Kasumi-1 (cell line): ENCODE measurements around the gene SLC22A5.
"Not testable (repeated sequence)": the region's sequence is repeated elsewhere in the genome, so short reads cannot be mapped to it uniquely, and the experiment has no call there.

ENCODE experiments used
- DNase-seq, 2 experiments: peaks; one replicate each; lab custom pipeline; 2025; lab: John Stamatoyannopoulos, UW

The SLC22A5 gene

DNA sequence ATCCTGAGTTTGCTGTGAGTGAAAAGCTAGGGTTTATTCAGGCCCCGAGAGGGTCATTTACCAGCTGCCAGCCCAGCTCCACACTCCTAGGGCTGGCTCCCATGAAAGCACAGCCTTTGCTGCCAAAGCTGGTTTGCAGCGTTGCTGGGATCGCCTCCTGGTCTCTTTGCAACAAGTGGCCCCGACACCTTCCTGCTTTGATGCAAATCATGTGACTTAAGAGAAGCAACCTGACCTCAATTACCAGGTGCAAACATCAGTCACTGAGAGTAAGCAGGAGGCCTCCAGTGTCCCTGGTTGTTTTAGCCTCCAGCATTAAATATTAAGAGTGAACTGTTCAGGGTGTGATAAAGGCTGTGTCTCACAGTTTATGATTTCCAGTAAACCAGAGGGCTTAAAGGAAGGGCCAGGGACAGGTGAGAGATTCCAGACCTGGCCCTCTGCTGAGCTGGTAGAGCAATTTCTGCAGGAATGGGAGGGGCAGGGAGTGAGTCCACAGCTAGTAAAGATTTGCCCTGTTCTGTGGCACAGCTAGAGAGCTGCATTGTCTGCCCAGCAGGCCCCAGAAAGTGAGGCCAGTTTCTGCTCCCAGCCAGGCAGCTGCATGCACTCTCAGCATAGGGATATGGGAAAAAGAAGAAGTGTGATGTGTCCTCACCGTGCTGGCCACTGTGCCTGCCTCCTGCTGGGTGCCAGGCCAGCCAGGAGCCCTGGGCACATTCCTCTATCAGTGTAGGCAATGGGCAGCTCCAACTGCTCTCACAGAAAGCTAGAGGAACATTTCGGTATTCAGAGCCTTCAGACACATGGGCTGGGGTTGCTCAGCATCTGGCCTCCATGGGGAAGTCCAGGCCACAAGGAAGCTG, 58.0 kb downstream of the SLC22A5 start:
- peak; percentile 46 to 55 for DNase-seq

DNA sequence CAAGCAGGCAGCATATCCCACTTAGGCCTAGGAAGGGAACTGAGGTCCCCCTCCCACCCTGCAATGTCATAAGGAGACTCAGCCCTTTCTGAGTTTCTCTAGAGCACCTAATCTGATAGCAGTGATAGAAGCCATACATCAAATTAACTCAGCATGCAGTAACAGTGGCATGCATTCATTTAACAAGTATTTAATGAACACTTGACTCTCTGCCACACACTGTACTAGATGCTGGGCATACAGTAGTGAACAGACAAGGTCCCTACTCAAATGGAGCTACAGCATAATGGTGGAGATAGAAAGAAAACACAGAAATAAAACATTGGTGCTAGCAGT, 58.6 kb downstream of the SLC22A5 start:
- no peak for DNase-seq

DNA sequence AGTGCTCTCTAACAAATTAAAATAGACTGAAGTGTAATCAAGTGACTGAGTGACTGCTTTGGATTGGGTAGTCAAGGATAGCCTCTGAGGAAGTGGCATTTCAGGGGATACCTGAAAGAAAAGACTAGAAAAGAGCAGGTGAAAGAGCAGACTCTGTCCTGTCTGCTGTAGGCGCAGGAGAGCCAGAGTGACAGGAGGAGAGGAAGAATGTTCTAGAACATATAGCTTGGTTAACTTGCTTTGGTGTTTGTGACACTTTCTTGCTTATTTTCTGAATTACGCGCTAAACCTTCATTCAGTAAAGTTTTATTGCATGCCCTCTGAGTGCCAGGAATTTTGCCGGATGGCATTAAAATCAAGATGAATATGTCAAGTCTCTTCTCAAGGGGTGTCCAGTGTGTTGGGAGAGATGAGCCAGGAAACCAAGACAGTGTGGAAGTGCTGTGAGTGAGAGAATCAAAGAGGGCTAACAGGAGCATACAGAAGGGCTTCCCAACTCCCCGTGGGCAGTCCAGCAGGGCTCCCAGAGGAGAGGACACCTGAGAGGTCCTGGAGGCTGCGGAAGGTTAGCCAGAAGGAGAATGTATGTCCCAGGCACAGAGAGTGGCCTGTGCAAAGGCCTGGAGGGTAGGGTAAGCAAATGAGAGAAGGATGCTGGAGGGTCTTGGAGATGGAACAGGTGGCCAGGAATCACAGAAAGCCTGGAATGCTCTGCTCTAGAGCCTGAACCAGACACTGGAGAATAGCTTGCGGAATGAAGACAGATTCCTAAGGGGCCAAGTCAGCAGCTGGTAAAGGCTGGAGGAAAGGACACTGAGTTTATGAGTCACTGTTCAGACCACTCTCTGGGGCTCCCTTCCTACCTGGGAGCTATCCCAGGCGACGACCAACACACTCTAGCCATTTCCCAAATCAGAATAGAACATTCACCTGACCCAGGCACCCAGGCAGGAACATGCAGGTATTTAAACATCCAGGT, 59.3 kb downstream of the SLC22A5 start:
- no peak for DNase-seq

DNA sequence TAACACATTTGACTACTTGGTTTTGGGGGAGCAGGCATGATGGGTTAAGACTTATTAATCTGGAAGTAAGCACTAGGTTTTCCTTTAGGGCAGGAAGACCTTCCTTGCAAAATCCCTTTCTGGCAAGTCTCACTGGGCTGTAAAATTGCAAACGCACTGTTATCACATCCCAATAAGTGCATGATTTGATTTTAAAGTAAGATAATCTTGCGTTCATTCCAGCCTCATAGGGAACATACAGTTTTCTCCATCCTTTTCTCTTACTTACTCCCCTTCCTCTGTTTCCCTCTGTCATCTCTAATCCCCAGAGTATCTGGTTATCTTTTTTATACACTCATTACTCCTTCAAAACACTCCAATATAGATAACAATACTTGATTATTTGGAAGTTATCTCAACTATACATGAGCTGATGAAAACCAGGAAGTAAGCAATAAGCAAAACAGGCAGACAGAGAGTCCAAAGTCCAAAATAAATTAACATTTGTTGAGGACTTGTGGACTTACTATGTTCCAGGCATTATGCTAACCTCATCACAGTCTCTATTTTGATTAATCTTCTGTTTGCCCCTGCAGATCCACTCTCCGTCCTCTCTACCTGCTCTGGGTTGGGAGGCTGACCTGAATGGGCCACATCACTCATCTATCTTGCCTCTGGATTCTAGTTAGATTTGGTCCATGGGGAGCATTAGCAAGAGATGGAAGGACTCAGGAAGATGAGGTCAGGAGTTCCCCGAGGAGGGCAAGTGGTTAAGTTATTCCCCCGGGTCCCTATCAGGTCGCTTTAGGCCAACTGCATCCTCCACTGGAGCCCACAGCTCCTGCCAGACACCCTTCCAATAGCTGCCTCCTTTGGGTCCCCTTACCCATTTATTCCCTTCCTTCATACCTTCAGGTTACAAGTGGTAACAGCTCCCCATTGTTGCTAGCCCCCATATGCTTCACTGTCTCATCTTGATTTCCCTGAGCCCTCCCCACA, 60.2 kb downstream of the SLC22A5 start:
- DNase-seq, result no peak

DNA sequence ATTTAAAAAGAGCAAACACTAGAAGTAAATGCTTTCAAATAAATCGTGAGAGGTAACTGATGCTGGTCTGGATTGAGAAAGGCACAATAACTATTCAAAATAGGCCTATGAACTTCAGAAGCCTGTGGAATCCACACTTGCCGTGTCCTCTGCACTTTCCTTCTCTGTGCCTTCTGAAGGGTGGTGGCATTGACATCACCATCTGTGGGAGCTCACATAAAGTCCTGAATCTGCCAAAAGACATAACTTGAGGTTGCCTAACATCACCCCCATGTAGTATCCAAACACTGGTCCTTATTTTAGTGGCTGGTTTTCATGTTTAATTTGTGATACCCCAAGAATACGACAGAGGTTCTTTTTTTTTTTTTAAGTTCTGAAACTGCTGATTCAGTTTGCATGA, 61.2 kb downstream of the SLC22A5 start:
- DNase-seq, result no peak

DNA sequence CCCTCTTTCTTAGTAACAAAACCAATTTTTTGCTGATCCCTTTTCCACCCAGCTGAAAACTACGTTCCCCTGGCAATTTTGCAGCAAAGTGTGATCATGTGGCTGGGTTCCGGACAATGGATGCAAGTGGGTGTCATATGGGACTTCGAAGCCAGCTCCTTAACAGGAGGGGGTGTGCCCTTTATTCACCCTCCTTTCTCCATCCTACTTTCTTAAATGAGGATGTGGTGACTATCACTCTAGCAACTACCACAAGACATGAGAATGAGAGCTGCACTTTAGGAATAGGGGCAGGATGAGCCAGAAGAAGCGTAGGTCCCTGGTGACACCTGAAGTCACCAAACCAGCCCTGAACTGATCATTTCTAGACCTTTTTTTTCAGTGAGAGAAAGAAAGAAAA, 62.1 kb downstream of the SLC22A5 start:
- DNase-seq, result no peak

DNA sequence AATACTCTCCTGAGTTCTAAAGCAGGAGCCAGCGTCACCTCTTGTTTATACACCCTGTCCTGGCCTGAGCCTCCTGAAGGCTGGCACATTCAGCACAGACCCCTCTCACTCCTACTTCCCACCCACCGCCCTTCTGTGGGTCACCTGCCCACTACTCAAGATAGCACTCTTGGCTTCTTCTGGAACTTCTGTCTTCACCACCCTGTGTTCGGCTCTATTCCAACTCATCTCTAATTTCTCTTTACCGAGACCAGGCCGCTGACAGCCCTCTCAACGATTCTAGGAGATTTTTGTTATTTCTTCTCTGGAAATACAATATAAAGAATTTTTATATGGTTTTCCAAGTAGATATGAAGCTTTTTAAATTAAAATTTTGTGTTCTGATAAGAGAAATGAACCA, 63.6 kb downstream of the SLC22A5 start:
- no peak for DNase-seq

DNA sequence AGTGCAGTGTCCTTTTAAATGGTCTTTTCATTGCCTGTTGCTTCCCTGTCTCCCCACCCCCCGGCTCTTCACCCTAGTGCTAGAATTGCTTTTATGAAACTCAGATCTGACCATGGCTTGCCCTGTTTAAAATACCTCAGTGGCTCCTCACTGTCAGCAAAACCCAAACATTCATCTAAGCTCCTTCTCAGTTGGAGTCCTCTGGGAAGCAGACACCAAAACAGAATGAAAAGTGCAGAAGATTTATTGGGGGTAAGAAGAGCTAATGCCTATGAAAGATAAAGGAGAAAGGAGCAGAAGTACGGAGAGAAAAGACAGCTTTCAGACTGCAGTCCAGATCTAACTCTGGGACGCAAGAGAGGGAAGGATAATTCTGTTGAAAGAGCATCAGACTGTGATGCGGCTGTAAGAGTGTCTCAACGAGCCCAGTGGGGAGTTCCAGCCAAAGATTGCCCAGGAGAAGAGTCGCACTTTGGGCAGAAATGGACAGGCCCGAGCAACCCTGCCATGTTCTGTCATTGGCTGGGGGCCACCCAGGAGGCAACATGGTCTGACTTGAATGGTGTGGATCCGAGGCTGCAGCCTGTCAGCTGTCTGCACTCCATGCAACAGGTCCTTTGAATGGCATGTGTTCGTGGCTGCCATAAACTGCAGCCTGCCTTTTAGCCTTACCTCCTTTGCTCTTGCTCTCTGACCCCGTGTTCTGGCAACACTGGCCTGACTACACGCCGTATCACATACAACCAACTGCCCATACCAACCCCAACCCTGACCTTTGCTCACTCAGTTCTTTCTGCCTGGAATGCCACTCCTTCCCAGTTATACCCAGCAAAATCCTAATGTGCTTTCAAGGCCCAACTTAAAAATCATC, 65.1 kb downstream of the SLC22A5 start:
- DNase-seq, result no peak

DNA sequence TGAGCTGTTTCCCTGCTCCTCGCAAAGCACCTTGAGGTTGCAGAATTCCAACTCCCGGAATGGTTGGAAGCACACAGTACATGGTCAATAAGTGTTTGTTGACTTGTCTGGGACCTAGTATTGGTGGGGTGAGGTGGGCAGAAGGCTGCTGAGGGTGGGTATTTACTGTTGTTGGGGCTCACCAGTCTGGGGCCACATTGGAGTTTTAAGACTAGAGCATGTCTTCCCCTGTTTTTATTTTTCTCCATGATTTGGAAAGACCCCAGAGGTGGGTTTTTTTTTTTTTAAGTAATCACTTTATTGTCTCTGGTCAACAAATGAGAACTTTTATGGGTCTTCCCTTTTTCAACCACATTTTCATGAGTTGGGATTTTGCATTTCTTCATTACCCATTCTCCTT, 65.9 kb downstream of the SLC22A5 start:
- no peak for DNase-seq

DNA sequence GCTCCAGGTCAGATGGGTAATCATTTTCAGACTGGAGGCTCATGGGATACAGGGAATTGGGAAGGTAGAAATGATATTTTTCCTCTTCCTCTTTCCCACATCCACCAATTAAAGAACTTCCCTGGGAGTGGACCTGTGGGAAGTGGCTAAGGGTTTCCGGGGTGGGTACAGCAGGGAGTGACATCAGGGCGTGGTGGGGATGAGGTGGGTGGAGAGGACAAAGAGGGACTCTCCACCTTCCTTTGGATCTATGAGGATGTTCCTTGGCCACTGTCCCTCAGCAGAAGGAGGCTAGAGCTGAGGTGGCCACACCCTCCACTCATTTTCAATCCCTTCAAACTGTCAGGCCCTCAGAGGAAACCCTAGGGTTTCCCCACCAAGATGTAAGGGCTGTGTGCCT, 66.4 kb downstream of the SLC22A5 start:
- DNase-seq, result no peak

DNA sequence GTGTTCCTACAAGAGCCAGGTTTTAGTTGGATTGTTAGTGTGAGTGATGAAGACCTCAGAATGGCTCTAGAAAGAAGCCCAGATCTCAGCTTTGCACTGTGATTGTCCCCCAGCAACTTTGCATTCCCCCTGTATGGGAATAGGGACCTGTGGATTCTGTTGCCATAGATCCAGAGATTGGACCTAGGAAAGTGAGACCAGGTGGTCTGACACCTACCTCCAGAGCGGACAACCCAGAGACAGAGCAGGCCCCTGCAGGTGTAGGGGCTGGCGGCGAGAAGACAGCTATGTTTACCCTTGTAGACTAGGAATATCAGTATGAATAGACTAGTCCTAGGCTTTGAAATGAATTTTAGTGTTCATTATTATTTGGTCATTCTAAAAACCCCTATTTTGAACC, 67.4 kb downstream of the SLC22A5 start:
- no peak for DNase-seq

DNA sequence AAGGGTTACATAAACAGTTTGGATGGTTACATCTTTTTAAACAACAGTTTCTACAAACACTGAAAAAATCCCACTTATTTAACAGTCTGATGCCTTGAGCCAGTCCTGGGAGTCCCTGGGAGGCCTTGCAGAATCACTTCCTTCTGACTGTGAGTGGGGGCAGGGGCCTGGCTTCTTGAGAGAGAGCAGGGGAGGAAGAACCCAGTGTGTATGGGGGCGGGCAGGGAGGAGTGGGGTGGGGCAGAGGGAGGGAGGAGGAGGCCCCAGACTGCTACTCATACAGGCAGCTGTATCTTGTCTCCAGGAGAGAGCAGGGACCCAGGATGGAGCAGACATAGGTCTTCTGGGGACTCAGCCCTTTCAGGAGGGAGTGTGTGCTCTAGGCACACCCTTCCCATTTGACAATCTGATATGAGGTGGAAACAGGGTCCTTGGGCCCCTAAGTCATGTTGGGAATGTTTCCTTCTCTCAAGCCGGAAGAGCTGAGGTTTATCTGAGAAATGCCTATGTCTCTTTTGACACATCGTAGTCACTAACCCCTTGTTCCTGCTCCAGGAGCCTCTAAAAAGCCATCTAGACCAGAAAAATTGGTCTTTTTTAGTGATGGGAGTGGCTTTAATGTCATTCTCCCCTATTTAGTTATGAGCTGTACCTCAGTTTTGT, 68.2 kb downstream of the SLC22A5 start:
- peak; percentile 84 to 89 for DNase-seq

DNA sequence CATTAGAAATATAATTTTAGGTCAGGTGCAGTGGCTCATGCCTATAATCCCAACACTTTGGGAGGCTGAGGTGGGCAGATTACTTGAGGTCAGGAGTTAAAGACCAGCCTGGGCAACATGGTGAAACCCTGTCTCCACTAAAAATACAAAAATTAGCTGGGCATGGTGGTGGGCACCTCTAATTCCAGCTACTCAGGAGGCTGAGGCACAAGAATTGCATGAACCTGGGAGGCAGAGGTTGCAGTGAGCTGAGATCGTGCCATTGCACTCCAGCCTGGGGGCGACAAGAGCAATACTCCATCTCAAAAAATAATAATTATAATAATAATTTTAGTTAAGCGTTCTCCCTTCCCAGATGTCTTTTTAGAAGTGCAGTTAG, 68.7 kb downstream of the SLC22A5 start:
- not testable (repeated sequence) for DNase-seq

DNA sequence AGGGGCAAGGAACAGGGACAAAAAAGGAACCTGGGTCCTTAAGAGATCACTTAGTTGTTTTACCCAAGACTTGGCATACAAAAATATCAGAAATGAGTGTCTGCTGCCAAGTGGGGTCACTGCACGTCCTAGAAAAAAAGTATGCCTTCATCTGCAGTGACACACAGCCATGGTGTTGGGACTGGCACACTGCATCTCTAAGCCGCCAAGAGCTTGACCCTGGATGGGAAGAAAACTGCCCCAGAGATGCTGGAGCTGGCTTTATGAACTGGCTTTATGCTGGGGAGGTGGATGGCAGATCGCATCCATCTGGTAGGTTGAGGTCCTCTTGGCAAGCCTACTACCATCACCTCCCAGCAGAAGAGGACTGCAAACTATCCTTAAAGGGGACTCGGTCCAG, 69.4 kb downstream of the SLC22A5 start:
- no peak for DNase-seq

DNA sequence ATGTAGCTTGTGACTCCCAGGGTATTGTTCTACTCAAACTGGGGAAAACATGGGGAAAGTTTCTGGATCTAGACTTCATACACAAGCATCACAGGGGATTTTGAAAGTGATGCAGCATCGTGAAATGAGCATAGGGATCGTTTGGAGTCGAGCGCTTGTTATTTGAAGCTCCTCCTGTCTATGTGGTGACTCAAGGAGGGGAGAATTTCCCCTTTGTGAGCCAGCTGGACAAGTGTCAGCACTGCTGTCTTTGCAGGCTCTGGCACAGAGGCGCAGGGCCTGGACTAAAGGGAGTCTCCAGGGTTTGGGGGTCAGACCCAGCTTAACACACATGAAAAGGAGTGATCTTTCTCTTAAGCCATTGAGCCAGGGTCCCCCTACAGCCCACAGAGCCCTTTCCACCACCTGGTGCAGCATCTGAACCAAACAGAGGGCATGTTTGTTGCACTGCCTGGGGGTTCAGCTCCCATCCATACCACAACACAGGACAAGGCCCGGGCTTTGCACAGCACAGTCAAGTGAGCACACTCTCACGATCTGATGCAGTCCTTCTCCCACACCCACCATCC, 70.1 kb downstream of the SLC22A5 start:
- no peak for DNase-seq

DNA sequence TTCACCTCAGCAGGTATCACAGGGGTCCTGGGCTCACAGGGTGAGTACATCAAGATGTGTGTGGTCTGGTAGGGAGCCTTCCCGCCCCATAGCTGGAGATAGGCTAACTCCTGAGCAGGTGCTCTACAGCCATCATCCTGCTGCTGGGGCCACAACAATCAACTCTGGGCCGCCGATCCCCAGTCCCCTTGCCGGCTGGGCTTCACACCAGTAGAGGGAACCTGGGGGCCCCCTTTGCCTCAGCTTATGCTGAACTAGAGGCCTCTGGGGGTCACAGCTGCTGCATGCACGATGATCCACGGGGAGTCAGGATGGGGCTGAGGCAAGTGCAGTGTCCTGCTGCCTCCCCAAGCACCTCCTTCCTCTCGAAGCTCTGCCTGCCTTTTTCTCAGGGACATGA, 74.6 kb downstream of the SLC22A5 start:
- DNase-seq, result no peak
